Measurements from ENCODE around the gene PANK1.

Gene PANK1

GRCh38 chr10:89662596-89662995, 17.6 kb upstream of the PANK1 start:
- H3K27ac ChIP-seq (ENCODE audit: low read depth, low read length) = no peak overlapping the region
- H3K9me3 ChIP-seq (ENCODE audit: insufficient read depth, low read length) = no peaks in the 10 kb centered on the region
- H3K4me3 ChIP-seq (ENCODE audit: insufficient read depth, low read length, poor library complexity, severe bottlenecking) = no peak overlapping the region
- H4K20me1 ChIP-seq (ENCODE audit: low read depth, low read length) = no peaks in the 10 kb centered on the region
- H3K36me3 ChIP-seq (ENCODE audit: low read length) = no peaks in the 10 kb centered on the region
- TF ChIP-seq EZH2phosphoT487 (conservative IDR thresholded peaks at IDR 0.05; ENCODE audit: low read length) (no peak), CTCF (IDR thresholded peaks at IDR 0.05; ENCODE audit: insufficient read depth, low read length, poor library complexity, severe bottlenecking) (no peak)
- H3K9ac ChIP-seq (ENCODE audit: low read length) = no peak overlapping the region
- no peaks in the 10 kb centered on the region for H3K27me3 ChIP-seq (ENCODE audit: low read length)
- H3K4me2 ChIP-seq (ENCODE audit: low read depth, low read length, poor library complexity, severe bottlenecking) = no peak overlapping the region
- H3K9me2 ChIP-seq (replicated peaks; ENCODE audit: insufficient read depth, low read length) = no peaks in the 10 kb centered on the region
- no peaks in the 10 kb centered on the region for H3K79me2 ChIP-seq (ENCODE audit: insufficient read depth, low read length)
- H2AFZ ChIP-seq (ENCODE audit: low read depth, low read length, severe bottlenecking) = no peak overlapping the region
- no peaks in the 10 kb centered on the region for H3F3A ChIP-seq (ENCODE audit: insufficient read depth)

GRCh38 chr10:89659143-89660131, 14.4 kb upstream of the PANK1 start:
- no peaks in the 10 kb centered on the region for H3F3A ChIP-seq (ENCODE audit: insufficient read depth)
- TF ChIP-seq EZH2phosphoT487 (conservative IDR thresholded peaks at IDR 0.05; ENCODE audit: low read length) = no peak
- no peak for TF ChIP-seq CTCF (IDR thresholded peaks at IDR 0.05; ENCODE audit: insufficient read depth, low read length, poor library complexity, severe bottlenecking)
- no peak overlapping the region for H3K4me3 ChIP-seq (ENCODE audit: insufficient read depth, low read length, poor library complexity, severe bottlenecking)
- H3K79me2 ChIP-seq (ENCODE audit: insufficient read depth, low read length) = no peaks in the 10 kb centered on the region
- no peaks in the 10 kb centered on the region for H3K27me3 ChIP-seq (ENCODE audit: low read length)
- H3K36me3 ChIP-seq (ENCODE audit: low read length) = no peaks in the 10 kb centered on the region
- H3K9ac ChIP-seq (ENCODE audit: low read length) = no peak overlapping the region
- no peak overlapping the region for H3K27ac ChIP-seq (ENCODE audit: low read depth, low read length)
- no peaks in the 10 kb centered on the region for H3K9me2 ChIP-seq (replicated peaks; ENCODE audit: insufficient read depth, low read length)
- no peaks in the 10 kb centered on the region for H4K20me1 ChIP-seq (ENCODE audit: low read depth, low read length)
- H3K9me3 ChIP-seq (ENCODE audit: insufficient read depth, low read length) = peaks cover 5% of the 10 kb centered on the region; the same call in 1 of the 2 replicates
- H2AFZ ChIP-seq (ENCODE audit: low read depth, low read length, severe bottlenecking) = no peak overlapping the region
- H3K4me2 ChIP-seq (ENCODE audit: low read depth, low read length, poor library complexity, severe bottlenecking) = no peak overlapping the region

DNA sequence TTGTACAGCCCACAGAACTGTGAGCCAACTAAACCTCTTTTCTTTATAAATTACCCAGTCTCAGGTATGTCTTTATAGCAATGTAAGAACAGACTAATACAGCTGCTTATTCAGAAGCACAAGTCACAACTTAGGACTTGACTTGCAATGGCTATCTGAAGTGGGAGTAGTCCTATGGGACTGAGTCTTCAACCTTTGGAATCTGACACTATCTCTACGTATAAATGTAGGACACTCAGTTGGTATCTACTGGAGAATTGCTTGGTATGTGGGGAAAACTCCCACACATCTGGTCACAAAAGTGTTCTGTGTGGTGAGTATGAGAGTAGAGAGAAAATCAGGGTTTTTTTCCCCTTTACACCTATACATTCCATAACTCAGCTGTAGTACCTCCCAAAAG, 12.3 kb upstream of the PANK1 start:
- Histone ChIP-seq H3K4me3 (ENCODE audit: insufficient read depth, low read length, poor library complexity, severe bottlenecking) (no peak overlapping the region), H3F3A (ENCODE audit: insufficient read depth) (no peaks in the 10 kb centered on the region), H2AFZ (ENCODE audit: low read depth, low read length, severe bottlenecking) (no peak overlapping the region), H3K9me2 (replicated peaks; ENCODE audit: insufficient read depth, low read length) (no peaks in the 10 kb centered on the region), H3K9ac (ENCODE audit: low read length) (no peak overlapping the region), H3K27me3 (ENCODE audit: low read length) (no peaks in the 10 kb centered on the region), H3K36me3 (ENCODE audit: low read length) (no peaks in the 10 kb centered on the region), H3K27ac (ENCODE audit: low read depth, low read length) (no peak overlapping the region), H3K4me2 (ENCODE audit: low read depth, low read length, poor library complexity, severe bottlenecking) (no peak overlapping the region), H3K79me2 (ENCODE audit: insufficient read depth, low read length) (no peaks in the 10 kb centered on the region), H3K9me3 (ENCODE audit: insufficient read depth, low read length) (peaks cover 7% of the 10 kb centered on the region; the same call in 1 of the 2 replicates), H4K20me1 (ENCODE audit: low read depth, low read length) (no peaks in the 10 kb centered on the region)
- TF ChIP-seq EZH2phosphoT487 (conservative IDR thresholded peaks at IDR 0.05; ENCODE audit: low read length) = no peak
- TF ChIP-seq CTCF (IDR thresholded peaks at IDR 0.05; ENCODE audit: insufficient read depth, low read length, poor library complexity, severe bottlenecking) = no peak

Data from SU-DHL-6 (cell line).